Activated CD4-positive, alpha-beta T cell treated with anti-CD3 and anti-CD28 coated beads for 4 hours (primary cell): ENCODE data around the gene ANXA11.
"Not testable (repeated sequence)": the region's sequence is repeated elsewhere in the genome, so short reads cannot be mapped to it uniquely, and the experiment has no call there.

Source experiments
- DNase-seq, 2 donors: peaks; one replicate each; pipeline ENCODE4 v3.0.0-alpha.2; 2020

ANXA11 gene

GRCh38 chr10:80165173-80165572 is 40.2 kb downstream of the ANXA11 start:
- no peak for DNase-seq

DNA sequence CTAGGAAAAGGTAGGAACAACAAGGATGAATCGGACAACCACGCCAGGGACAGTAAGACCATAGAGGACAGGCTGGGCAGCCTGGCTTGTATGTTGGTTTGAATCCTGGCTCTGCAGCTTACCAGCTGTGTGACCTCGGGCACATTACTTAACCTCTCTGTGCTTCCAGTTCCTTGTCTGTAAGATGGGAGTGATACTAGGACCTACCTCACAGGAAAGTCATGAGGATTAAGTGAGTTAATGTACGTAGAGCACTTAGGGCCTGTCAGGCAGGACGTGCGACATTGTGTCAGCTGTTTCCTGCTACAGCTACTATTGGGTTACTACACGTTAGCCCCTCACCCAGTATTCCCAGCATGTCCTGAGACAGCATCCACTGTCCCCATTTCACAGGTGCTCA is 40.7 kb downstream of the ANXA11 start:
- no peak for DNase-seq

DNA sequence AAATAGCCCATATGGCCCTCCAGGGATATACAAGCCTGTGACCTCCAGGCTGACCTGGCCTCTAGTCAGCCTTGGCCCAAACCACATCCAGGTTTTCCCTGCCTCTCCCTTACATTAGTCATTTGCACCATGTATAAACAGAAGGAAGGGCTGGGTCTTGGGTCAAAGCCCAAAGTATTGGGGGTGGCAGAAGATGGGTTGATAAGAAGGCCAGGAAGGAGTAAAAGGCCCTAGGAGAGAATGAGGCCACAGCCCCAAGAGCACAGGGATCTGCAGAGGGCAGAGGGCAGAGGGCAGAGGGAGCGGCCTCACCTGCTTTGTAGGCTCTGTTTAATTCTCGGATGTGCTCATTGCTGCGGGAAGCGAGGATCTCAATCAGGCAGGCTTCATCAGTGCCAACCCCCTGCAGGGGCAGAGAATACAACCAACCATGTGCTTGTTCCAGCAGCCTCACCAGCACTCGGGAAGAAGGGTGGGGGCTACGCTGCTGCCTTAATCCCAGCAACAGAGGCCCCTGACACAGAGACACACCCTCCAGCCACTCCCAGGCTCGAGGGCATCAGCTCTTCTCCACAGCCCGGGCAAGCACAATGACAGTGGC is 41.5 kb downstream of the ANXA11 start:
- no peak for DNase-seq

DNA sequence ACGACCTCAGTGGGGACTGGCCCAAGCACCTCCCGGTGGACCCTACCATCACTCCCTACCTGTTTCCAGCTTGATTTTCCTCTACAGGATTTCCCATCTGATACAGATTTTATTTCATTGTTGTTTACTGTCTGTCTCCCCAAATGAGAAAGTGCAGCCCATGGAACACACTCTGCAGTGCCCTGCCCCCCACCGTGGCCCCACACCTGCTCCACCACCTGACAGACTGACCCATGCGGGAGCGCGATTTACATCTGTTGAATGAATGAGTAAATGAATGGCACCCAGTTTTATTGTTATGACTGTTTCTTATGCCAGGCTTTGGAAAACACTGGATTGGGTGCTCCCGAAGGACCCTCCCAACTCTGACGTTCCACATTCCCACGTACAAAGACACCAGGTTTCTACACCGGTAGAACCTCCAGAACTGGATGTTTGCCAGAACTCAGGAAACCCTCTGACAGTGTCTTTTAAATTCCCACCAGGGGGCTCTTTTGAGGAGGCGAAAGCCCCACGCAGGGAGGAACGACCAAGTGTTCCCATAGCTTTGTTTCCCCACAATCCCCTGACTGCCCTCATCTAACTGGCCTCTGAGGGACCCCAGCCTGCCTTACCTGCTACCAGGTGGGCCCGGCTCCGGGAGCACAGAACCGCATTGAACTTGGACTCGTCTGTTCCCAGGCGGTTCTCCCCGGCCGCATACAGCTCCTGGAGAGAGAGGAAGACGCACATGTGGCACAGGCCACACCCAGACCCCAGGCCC is 43.8 kb downstream of the ANXA11 start:
- DNase-seq = peak in 1 of 2 donors; percentile 8

DNA sequence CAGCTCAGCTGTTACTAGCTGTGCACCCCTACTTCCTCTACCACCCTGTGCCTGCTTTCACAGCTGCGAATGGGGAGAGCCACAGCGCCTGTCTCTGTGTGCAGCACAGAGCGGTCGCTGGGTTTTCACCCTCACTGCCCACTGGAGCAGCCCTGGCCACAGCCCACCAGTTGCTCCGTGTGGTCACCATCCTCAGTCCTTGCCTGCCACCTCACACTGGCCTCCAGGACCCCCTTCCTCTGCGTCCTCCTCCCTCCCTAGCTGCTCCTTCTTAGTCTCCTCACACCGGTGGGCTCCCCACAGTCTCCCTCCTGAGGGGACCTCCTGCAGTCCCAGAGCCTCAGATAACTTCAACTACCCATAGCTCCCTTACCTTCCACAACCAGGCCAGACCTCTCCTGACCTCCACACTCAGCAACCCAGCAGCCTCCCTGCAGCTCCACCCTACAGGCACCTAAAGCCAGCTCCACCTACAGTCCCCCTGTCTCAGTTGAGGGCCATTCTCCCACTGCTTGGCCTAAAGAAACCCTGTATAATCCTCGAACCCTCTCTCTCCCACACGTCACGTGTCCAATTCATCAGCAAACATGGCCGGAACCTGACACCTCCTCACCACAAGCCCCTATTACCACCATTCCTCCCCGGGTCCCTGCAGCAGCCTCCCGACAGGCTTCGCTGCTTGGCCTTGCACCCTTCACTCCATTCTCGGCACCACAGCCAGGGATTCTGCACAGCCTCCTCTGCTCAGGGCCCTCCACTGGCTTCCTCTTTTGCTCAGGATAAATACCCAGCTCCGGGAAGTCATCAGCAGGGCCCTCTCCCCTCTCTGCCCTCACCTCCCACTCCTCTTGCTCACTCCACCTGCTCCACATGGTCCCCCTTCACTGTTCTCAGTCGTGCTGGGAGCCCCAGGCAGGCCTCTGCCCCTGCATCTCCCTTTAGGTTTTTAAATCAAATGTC is 44.7 kb downstream of the ANXA11 start:
- DNase-seq = no peak

DNA sequence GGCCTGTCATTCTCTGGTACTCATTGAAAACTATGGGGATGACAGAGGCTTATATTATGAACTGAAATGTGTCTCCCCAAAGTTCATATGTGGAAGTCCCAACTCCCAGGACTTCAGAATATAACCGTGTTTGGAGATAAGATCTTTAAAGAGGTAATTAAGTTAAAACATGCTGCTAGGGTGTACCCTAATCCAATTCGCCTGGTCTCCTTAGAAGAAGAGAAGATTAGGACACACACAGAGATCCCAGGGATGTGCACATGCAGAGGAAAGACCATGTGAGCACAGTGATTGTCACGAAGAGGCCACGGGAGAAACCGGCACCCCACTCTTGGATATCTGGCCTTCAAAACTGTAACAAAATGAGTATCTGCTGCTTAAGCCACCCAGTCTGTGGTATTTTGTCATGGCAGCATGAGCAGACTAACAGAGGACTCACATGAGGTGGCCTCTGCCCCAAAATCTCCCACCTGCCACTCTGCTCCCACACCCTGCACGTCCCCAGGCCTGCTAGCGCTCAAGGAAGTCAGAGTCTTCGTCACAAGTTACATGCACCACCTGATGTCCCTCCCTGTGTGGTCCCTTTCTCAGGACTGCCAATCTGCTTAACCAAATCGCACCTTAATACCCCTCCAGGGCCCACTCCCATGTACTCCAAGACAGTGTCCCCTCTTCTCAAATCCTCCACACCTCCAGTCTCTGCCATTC is 46.0 kb downstream of the ANXA11 start:
- DNase-seq = no peak

- DNase-seq = no peak
Observed at GRCh38 chr10:80158598-80159127, 46.7 kb downstream of the ANXA11 start.

DNA sequence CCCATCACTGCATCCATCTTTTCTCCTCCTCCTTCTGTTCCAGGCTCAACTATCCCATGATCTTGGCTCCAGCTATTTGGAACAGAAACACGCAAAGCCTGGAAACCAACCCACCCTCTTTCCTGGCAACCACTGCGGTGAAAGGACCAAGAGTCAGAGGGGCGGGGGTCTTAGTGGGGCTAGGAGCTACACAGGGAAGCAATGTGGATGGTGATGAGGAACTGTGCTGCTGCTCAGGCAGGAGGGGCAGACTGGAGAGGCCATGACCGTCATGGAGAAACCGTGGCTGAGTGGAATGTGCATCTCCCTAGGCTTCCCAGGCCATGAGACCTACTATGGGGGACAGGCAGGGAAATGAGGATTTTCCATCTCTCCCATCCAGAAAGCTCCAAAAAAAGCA is 47.2 kb downstream of the ANXA11 start:
- DNase-seq = no peak

DNA sequence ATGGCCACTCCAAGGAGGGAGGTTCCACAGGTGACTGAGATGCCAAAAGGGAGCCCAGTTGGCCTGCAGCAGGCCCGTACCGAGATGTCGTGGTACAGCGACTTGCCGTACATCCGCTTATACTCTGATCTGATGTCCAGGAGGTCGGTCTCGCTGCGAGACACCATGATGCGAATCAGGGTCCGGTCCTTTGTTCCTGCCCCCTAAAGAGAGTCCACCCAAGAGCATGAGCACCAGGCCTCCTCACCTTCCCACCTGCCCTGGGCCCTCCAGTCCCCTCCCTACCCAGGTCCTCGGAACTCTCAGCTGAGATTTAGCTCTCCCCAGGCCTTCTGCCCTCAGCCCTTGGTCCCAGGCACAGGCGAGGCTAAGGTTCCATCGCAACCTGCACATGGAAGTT is 47.8 kb downstream of the ANXA11 start:
- DNase-seq = no peak

DNA sequence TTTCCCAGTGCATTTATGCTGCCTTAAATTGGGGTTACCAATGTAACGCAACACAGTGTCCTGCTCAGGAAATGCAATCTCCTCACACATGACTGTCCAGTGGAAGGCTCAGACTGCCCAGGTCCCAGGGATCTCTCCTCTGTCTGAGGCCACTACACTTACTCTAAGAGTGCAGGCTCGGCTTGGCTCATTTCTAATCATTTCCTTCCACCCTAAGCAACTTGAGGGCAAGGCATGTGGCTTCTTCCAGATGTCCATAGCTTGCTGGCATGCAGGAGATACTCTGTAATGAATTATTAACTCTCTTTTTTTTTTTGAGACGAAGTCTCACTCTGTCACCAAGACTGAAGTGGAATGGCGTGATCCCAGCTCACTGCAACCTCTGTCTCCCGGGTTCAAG is 49.1 kb downstream of the ANXA11 start:
- no peak for DNase-seq

DNA sequence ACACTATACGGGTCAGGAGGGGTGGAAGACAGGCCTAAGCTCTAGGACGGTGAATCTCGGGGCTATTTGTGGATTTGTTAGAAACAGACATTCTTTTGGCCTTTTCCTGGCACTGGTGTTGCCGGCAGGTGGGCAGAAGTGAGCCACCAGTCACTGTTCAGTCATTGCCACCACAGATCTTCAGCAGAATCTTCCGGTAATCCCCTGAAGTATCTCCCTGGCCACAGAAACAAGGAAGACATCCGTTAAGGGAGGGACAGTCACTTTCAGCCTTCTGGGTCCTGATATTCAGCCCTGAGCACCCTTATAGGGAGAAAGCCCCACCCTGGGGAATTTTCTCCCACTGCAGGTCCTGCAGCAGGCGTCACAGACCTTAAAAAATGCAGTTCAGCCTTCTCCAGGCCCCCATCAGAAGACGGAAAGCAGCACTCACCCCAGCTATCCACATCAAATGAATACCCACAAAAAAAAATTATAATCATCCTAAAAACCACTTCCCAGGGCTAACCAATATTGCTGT is 49.6 kb downstream of the ANXA11 start:
- DNase-seq = no peak

DNA sequence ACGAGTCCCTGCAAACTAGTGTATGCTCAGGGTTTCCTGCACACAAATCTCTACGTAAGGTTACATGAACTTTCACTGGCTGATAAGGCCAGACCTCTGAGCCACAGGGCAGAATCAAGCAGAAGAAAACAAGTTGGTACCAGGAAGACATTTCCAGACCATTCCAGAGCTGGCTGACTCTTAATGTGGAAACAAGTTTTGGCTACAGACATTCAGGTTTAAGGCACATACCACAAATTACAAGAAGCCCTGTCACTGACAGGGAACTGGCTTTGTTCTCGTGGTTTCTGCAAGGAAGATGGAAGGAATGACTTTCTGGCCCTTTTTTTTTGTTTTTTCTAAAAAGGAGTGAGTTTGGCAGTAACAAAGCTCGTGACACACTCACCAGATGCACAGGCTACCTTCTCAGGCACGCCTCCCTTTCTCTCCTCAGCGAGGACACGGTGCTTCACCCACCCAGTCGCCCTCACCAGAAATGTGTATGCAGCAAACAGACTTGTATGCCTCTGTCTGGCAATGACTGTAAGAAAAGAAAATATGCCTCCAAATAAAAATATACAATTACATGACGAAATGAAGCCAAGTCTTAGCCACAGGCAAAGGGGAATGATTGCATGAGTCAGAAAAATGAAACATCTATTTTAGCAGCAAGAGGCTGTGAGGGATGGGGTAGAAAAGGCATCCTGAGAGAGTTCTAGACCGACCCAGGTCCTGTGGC is 50.2 kb downstream of the ANXA11 start:
- no peak for DNase-seq

DNA sequence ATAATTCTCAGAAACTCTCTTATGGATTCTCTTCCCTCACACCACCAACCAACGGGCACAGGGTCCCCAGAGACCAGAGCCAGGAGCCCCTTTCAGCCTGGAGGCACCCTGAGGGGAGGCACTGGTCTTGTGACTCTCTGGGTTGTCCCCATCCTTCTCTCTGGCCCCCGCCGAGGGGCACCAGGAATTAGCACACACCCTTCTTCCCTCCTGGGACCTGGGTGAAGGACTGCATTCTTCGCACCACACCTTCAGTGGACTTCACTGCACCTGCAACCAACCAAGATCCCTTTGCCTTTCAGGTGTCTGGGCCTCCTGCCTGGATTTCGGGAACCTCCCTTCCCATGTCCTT is 50.7 kb downstream of the ANXA11 start:
- no peak for DNase-seq

- DNase-seq = no peak
Observed at GRCh38 chr10:80153460-80153859, 51.9 kb downstream of the ANXA11 start.

DNA sequence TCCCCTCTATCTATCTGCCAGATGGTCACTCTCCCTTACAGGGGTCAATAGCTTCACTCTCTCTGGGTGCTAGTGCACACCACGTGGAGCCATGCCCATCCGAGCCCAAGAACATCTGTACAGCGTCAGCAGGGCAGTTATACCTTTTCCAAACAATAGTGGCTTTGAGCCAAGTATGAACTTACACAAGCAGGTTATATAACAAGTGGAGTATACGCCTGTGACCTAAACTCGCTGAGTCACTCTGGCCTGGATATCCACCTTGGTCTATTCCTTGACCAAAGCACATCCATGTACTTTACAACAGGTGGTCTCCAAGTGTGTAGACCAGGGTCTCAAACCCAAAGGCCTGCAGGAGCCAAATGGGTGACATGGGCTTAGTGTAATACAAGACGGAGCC is 52.5 kb downstream of the ANXA11 start:
- DNase-seq = no peak

GRCh38 chr10:80150172-80150571 is 55.2 kb downstream of the ANXA11 start:
- DNase-seq = no peak

DNA sequence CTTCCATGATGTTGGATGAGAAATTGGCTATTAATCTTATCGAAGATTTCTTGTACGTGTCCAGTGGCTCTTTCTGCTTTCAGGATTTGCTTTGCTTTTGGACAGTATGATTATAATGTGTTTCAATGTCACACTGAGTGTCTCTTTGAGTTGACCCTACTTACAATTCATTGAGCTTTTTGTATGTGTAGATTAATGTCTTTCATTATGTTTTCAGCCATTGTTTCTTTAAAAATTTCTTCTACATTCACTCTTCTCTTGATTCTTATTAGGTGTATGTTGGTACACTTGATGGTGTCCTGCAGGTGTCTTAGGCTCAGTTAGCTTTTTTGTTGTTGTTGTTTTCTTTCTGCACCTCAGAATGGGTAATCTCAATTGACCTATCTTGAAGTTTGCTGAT is 56.2 kb downstream of the ANXA11 start:
- DNase-seq = no peak

DNA sequence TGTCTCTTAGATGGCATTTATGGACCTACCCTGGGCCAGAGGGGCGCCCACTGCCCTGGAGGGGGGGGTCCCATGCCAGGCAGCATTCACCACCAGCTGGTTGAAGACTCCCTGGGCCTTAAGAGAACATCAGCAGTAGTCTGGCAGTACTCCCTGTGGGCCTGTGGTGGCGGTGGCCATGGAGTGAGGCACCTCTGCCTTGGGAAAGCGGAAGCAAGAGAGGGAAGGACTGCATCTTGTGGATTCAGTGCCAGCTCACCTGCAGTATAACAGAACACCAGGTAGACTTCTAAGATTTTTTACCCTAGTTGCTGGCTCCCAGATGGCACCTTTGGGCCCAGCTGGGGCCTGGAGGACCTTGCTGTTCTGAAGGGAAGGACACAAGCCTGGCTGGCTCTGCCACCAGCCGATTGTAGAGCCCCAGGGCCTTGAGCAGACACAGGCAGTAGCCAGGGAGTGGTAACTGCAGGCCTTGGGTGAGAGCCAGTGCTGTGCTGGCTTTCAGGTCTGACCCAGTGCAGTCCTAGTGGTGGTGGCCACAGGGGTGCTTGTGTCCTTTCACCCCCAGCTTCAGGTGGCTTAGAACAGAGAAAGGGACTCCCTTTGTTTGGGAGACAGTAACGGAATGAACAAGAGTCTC is 57.1 kb downstream of the ANXA11 start:
- no peak for DNase-seq

- no peak for DNase-seq
Observed at GRCh38 chr10:80146918-80147317, 58.4 kb downstream of the ANXA11 start.

DNA sequence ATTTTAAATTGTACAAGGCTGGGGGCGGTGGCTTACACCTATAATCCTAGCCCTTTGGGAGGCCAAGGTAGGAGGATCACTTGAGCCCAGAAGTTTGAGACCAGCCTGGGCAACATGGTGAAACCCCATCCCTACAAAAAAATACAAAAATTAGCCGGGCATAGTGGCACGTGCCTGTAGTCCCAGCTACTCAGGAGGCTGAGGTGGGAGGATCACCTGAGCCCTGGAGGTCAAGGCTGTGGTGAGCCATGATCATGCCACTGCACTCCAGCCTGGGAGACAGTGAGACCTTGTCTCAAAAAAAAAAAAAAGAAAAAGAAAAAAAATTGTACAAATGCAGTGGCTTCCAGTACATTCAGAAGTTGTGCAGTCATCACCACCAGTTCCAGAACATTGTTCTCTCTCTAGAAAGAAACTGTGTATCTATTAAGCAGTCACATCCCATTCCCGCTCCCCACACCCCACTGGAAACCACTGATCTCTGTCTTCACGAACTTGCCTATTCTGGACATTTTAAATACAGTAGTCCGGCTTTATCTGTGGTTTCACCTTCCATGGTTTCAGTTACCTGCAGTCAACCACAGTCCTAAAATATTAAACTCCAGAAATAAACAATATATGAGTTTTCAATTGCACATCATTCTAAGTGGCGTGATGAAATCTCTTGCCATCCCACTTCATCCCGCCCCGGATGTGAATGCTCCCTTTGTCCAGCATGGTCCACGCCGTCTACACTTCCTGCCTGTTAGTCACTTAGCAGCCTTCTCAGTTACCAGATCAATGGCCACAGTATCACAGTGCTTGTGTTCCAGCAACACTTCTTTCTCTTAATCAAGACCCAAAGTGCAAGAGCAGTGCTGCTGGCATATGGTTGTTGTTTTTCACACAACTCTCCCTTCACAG is 59.7 kb downstream of the ANXA11 start:
- not testable (repeated sequence) for DNase-seq
